Transverse colon (tissue), 4 donors: ENCODE results near the gene ADSL. TPM values are rescaled to one million over a fixed set of nuclear protein-coding genes. Genes with fewer than 3 reads are reported as not detected.

Source experiments
- DNase-seq: peaks from one replicate; pipeline ENCODE4 v3.0.0-alpha.2; 2019
- H3K27ac ChIP-seq, 4 donors: fragments of 200-600 bp; sonication (generic); 2 replicates each; pipeline ENCODE4 v1.5.1; 2016 to 2018; ENCODE audit warnings: inconsistent platforms in 4 of 4
- H3K27me3 ChIP-seq: fragments of 200-600 bp; sonication (generic); 2 replicates; pipeline ENCODE4 v1.5.1; 2017; ENCODE audit warnings: inconsistent platforms
- H3K36me3 ChIP-seq, 4 donors: fragments of 200-600 bp; sonication (generic); 2 replicates each; pipeline ENCODE4 v1.5.1; 2017 to 2019; ENCODE audit warnings: inconsistent platforms in 4 of 4
- H3K4me1 ChIP-seq, 4 donors: fragments of 200-600 bp; sonication (generic); 2 replicates each; pipeline ENCODE4 v1.5.1; 2017 to 2020; ENCODE audit warnings: inconsistent platforms in 4 of 4
- H3K4me3 ChIP-seq, 4 donors: fragments of 200-600 bp; sonication (generic); 1 replicate in 1 of 4; 2 replicates in 3 of 4; pipeline versions ENCODE4 v1.5.1 to v1.6.1; 2017 to 2019; ENCODE audit warnings: inconsistent platforms in 4 of 4
- H3K9me3 ChIP-seq, 2 donors: fragments of 200-600 bp; sonication (generic); 2 replicates each; pipeline ENCODE4 v1.5.1; 2017 to 2019; ENCODE audit warnings: inconsistent platforms in 2 of 2
- CTCF ChIP-seq, 5 experiments: fragments of 200-600 bp in 3 of 5; fragments of 450-650 bp in 2 of 5; sonication (generic) in 3 of 5; IDR thresholded peaks; 1 replicate in 2 of 5; 2 replicates in 3 of 5; pipeline ENCODE4 v1.5.1; 2016 to 2017; ENCODE audit warnings: antibody characterized with exemption in 5 of 5, inconsistent platforms in 3 of 5, mild to moderate bottlenecking in 2 of 5, moderate library complexity in 1 of 5
- EP300 ChIP-seq: sonication (generic); formaldehyde crosslinking; IDR thresholded peaks from one replicate; pipeline ENCODE4 v1.6.1; 2017; ENCODE audit warnings: antibody characterized with exemption, low read depth
- POLR2A ChIP-seq: fragments of 450-650 bp; IDR thresholded peaks from one replicate; pipeline ENCODE4 v1.6.1; 2016; ENCODE audit warnings: antibody characterized with exemption, mild to moderate bottlenecking, moderate library complexity
- POLR2AphosphoS5 ChIP-seq, 3 donors: sonication (generic); formaldehyde crosslinking; IDR thresholded peaks; one replicate each; pipeline ENCODE4 v1.6.1; 2016; ENCODE audit warnings: antibody characterized with exemption in 3 of 3
- WGBS, 2 donors: methylation state at CpG; one replicate each; pipeline ENCODE4 v1.1.5; 2018; ENCODE audit warnings: low coverage in 1 of 2; 5-methylcytosine and 5-hydroxymethylcytosine counted together
- in situ Hi-C, 4 donors: fragments of 200-750 bp; cut with MboI; loops; one replicate each; pipeline versions ENCODE4 v1.15.0 to v1.15.1; 2017; ENCODE audit warnings: low sequenced_read_pairs in 3 of 4, low pct_ligation_motif_present in 1 of 4, low pct_unique_long_range_greater_than_20kb in 1 of 4
- intact Hi-C: fragments of 100-400 bp; cut with DNase I; formaldehyde crosslinking; loops from one replicate; pipeline ENCODE4 v1.15.1; 2023; ENCODE audit warnings: low total_unique reads
- total RNA-seq, 4 donors: library from RNA; depleted of rRNA; stranded (reverse); fragments of >200 nt; gene quantifications; one replicate each; pipeline ENCODE4 v1.1.0, GENCODE V29; 2016

ADSL gene
- total RNA-seq, 4 donors from 2014 or later: 13.5 to 70.7 (median 41.8) TPM

- no peak for TF ChIP-seq CTCF (IDR thresholded peaks at IDR 0.05)
- no peak for TF ChIP-seq POLR2AphosphoS5 (IDR thresholded peaks at IDR 0.05)
- TF ChIP-seq EP300: no peak
- TF ChIP-seq POLR2A: no peak
- in situ Hi-C loops (no loop called here), intact Hi-C loops (no loop called here)
- Histone ChIP-seq H3K27ac (peak overlapping the region in 1 of 4 donors; percentile 5), H3K36me3 (peaks cover 0 to 89% (median 26%) of the 10 kb centered on the region in 4 donors), H3K9me3 (no peaks in the 10 kb centered on the region), H3K27me3 (no peaks in the 10 kb centered on the region), H3K4me3 (no peak overlapping the region), H3K4me1 (peaks cover 4 to 29% (median 12%) of the 10 kb centered on the region in 4 donors)
- WGBS, 2 donors: 63 to 64% methylated on average over 2 of the region's 2 CpGs
- DNase-seq: no peak
These were observed 33.3 kb upstream of the ADSL start for GRCh38 chr22:40313007-40313406.

DNA sequence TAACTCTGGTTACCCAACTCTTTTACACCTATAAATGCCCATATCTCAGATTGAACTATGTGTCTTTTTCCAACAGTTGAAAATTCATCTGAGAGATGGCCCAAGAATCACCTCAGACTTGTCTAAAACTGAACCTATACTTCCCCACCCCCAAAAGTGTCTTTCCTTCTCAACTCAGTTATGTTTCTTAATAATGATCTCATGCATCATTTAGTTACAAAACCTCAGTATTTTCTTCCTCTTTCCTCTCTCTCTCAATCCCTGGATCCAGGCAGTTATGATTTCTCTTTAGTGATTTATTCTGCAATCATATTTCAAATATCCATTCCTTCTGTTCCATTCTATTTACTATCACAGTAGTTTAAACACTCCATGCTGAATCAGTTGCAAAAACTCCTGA, 32.3 kb upstream of the ADSL start:
- Histone ChIP-seq H3K4me3 (no peak overlapping the region), H3K36me3 (peaks cover 0 to 82% (median 27%) of the 10 kb centered on the region in 4 donors), H3K27me3 (no peaks in the 10 kb centered on the region), H3K4me1 (peaks cover 4 to 28% (median 12%) of the 10 kb centered on the region in 4 donors), H3K9me3 (no peaks in the 10 kb centered on the region), H3K27ac (no peak overlapping the region)
- in situ Hi-C loops (no loop called here), intact Hi-C loops (no loop called here)
- TF ChIP-seq CTCF (IDR thresholded peaks at IDR 0.05) (no peak), POLR2A (no peak), POLR2AphosphoS5 (IDR thresholded peaks at IDR 0.05) (no peak), EP300 (no peak)
- no peak for DNase-seq

GRCh38 chr22:40320687-40321086, 25.6 kb upstream of the ADSL start:
- no peak for DNase-seq
- Histone ChIP-seq H3K36me3 (peaks cover 0 to 62% (median 20%) of the 10 kb centered on the region in 4 donors), H3K9me3 (no peaks in the 10 kb centered on the region), H3K4me1 (peaks cover 0 to 6% (median 2%) of the 10 kb centered on the region in 4 donors), H3K4me3 (no peak overlapping the region), H3K27ac (no peak overlapping the region), H3K27me3 (no peaks in the 10 kb centered on the region)
- intact Hi-C loops: no loop called here
- TF ChIP-seq EP300 (no peak), POLR2AphosphoS5 (IDR thresholded peaks at IDR 0.05) (no peak), CTCF (IDR thresholded peaks at IDR 0.05) (no peak), POLR2A (no peak)
- in situ Hi-C loops: no loop called here

- WGBS, 2 donors: 80 to 81% methylated on average over 3 to 5 of the region's 5 CpGs
- H3K36me3 ChIP-seq: peaks cover 0 to 48% (median 14%) of the 10 kb centered on the region in 4 donors
- H3K4me3 ChIP-seq: no peak overlapping the region
- intact Hi-C loops: no loop called here
- in situ Hi-C loops: no loop called here
- H3K4me1 ChIP-seq: peaks cover 0 to 11% (median 3%) of the 10 kb centered on the region in 4 donors
- DNase-seq: no peak
- no peak overlapping the region for H3K27ac ChIP-seq
- TF ChIP-seq POLR2AphosphoS5 (IDR thresholded peaks at IDR 0.05) (no peak), POLR2A (no peak)
- H3K27me3 ChIP-seq: no peaks in the 10 kb centered on the region
- no peaks in the 10 kb centered on the region for H3K9me3 ChIP-seq
These were observed 24.3 kb upstream of the ADSL start for GRCh38 chr22:40322021-40322420.

GRCh38 chr22:40322818-40323447, 23.4 kb upstream of the ADSL start:
- WGBS, 2 donors: 84 to 89% methylated on average over 5 to 17 of the region's 17 CpGs
- Histone ChIP-seq H3K9me3 (no peaks in the 10 kb centered on the region), H3K36me3 (peaks cover 0 to 39% (median 12%) of the 10 kb centered on the region in 4 donors), H3K27ac (peak overlapping the region in 3 of 4 donors; percentile 20 to 66 (median 62)), H3K4me1 (peaks cover 0 to 17% (median 5%) of the 10 kb centered on the region in 4 donors), H3K27me3 (no peaks in the 10 kb centered on the region), H3K4me3 (no peak overlapping the region)
- intact Hi-C loops: no loop called here
- DNase-seq: no peak
- in situ Hi-C loops: no loop called here
- TF ChIP-seq CTCF (IDR thresholded peaks at IDR 0.05) (no peak), POLR2A (no peak), EP300 (no peak), POLR2AphosphoS5 (IDR thresholded peaks at IDR 0.05) (no peak)
